Natural killer cell (primary cell): ENCODE results near the gene SPDYE3. TPM values are rescaled to one million over a fixed set of nuclear protein-coding genes. Genes with fewer than 3 reads are reported as not detected.
"Not testable (repeated sequence)": the region's sequence is repeated elsewhere in the genome, so short reads cannot be mapped to it uniquely, and the experiment has no call there.

Experiments
- ATAC-seq, 3 donors: fragments of 150-1000 bp in 2 of 3; fragments of 200-7000 bp in 1 of 3; cut with Tn5 transposase; 1 replicate in 1 of 3; 2 replicates in 2 of 3; pipeline ENCODE4 v1.10.0; 2021; ENCODE audit warnings: mild to moderate bottlenecking in 2 of 3, moderate library complexity in 2 of 3
- DNase-seq, 2 donors: peaks; one replicate each; pipeline versions ENCODE4 v3.0.0 to v3.0.0-alpha.2; 2013 to 2021; ENCODE audit warnings: mixed read lengths in 1 of 2
- H3K27ac ChIP-seq: one replicate; pipeline ENCODE4 v1.5.1; 2013; ENCODE audit warnings: mild to moderate bottlenecking, low read length
- H3K27me3 ChIP-seq: one replicate; pipeline ENCODE4 v1.6.1; 2013; ENCODE audit warnings: low read length; ENCODE audit not compliant: control insufficient read depth, insufficient read depth
- H3K36me3 ChIP-seq: one replicate; pipeline ENCODE4 v1.6.1; 2013; ENCODE audit warnings: low read length; ENCODE audit not compliant: control insufficient read depth, insufficient read depth
- H3K4me1 ChIP-seq: one replicate; pipeline ENCODE4 v1.6.1; 2013; ENCODE audit warnings: low read length; ENCODE audit not compliant: control insufficient read depth, insufficient read depth
- H3K4me3 ChIP-seq: one replicate; pipeline ENCODE4 v1.5.1; 2013; ENCODE audit warnings: low read length
- H3K9me3 ChIP-seq: one replicate; pipeline ENCODE4 v1.6.1; 2013; ENCODE audit warnings: low read length; ENCODE audit not compliant: control insufficient read depth, insufficient read depth
- H3K27ac Mint-ChIP-seq, 2 donors: one replicate each; pipeline ENCODE4 v1.8.0; 2022; ENCODE audit warnings: mild to moderate bottlenecking in 2 of 2, mixed read lengths in 2 of 2, moderate library complexity in 1 of 2
- H3K27me3 Mint-ChIP-seq, 2 donors: one replicate each; pipeline ENCODE4 v1.8.0; 2022; ENCODE audit warnings: low read depth in 2 of 2, mixed read lengths in 2 of 2
- H3K36me3 Mint-ChIP-seq: one replicate; pipeline ENCODE4 v1.8.0; 2022; ENCODE audit warnings: mixed read lengths
- H3K4me1 Mint-ChIP-seq, 2 donors: one replicate each; pipeline ENCODE4 v1.8.0; 2022; ENCODE audit warnings: mixed read lengths in 2 of 2
- H3K4me3 Mint-ChIP-seq: one replicate; pipeline ENCODE4 v1.8.0; 2022; ENCODE audit warnings: mild to moderate bottlenecking, moderate library complexity, mixed read lengths
- H3K9me3 Mint-ChIP-seq, 2 donors: one replicate each; pipeline ENCODE4 v1.8.0; 2022; ENCODE audit warnings: mixed read lengths in 2 of 2
- WGBS: methylation state at CpG from one replicate; pipeline ENCODE4 v1.1.7; 2013; ENCODE audit warnings: missing lambda C conversion rate; ENCODE audit not compliant: insufficient coverage; 5-methylcytosine and 5-hydroxymethylcytosine counted together
- intact Hi-C: fragments of 100-400 bp; cut with micrococcal nuclease; formaldehyde crosslinking; loops from one replicate; pipeline ENCODE4 v1.14.2; 2022
- total RNA-seq, 4 donors: library from RNA; stranded (reverse); fragments of 120-200 nt in 1 of 4; gene quantifications; one replicate each; pipeline versions ENCODE4 v1.2.3 to v1.2.4, GENCODE V29; 2013 to 2022

Gene SPDYE3
- total RNA-seq, 3 donors from 2014 or later (not counting 1 experiment from before 2014, with no cell fraction given) = not detected

DNA sequence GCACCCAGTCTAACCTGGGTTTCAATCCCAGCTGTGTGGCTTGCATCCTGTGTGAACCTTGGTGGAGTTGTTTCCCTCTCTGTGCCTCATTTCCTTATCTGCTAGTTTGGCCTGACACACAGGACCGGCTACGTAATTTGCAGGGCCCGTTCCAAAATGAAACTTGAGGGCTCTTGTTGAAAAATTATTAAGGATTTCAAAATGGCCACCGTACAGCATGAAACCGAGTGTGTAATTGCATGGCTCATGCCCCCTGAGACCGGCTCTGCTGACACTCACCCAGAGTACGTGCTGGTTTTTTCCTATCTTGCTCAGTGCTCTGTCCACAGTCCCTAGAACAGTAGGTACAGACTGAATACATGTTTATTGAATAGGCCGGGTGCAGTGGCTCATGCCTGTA lies 24.4 kb upstream of the SPDYE3 start:
- H3K27ac ChIP-seq, H3K4me3 Mint-ChIP-seq, H3K4me1 Mint-ChIP-seq, DNase-seq, H3K27ac Mint-ChIP-seq, H3K9me3 ChIP-seq, ATAC-seq, H3K27me3 Mint-ChIP-seq, intact Hi-C loops, H3K36me3 ChIP-seq, H3K36me3 Mint-ChIP-seq, H3K27me3 ChIP-seq, H3K9me3 Mint-ChIP-seq, H3K4me3 ChIP-seq, H3K4me1 ChIP-seq: not testable (repeated sequence)
- 93% methylated on average over 8 of the region's 8 CpGs for WGBS

DNA sequence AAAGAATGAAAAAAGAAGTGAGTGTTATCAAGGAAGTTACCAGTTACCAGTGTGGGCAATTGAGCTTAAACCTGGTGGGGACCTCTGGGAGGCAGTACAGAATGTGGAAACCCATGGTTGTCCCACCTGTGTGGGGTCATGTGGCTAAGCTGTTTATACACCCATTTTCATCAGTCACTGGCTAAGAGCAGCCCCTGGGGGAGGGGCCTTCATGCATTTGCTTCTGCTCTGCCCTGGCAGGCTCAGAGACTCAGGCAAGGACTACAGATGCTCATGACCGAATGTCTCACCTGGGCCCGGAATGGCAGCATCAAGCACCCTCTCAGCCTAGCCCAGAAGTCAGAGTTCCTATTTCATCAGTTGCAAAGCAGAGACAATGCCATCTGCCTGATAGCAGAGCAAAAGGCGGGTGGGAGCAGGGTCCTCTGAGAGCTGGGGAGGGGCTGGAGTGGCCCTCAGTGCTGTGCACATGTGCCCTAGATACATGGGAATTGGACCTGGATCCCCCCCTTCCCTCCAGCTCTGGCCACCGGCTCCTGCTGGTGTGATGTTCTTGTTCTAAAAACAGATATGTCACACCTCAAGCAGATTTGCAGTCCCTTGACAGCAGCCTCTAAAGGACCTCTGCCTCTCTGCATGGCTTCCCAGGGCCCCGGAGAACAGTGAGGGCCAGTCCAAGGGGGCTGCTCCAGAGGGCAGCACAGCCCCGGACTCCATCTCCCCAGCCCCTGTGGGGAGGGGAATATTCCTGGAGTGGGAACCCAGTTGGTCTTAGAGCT lies 20.1 kb upstream of the SPDYE3 start:
- H3K27ac Mint-ChIP-seq, H3K4me1 Mint-ChIP-seq, H3K27ac ChIP-seq, H3K36me3 Mint-ChIP-seq, H3K4me3 Mint-ChIP-seq, intact Hi-C loops, H3K9me3 Mint-ChIP-seq, H3K4me3 ChIP-seq, DNase-seq, H3K27me3 Mint-ChIP-seq, H3K9me3 ChIP-seq, H3K36me3 ChIP-seq, H3K27me3 ChIP-seq, H3K4me1 ChIP-seq, ATAC-seq: not testable (repeated sequence)
- WGBS = 100% methylated on average over 6 of the region's 6 CpGs

DNA sequence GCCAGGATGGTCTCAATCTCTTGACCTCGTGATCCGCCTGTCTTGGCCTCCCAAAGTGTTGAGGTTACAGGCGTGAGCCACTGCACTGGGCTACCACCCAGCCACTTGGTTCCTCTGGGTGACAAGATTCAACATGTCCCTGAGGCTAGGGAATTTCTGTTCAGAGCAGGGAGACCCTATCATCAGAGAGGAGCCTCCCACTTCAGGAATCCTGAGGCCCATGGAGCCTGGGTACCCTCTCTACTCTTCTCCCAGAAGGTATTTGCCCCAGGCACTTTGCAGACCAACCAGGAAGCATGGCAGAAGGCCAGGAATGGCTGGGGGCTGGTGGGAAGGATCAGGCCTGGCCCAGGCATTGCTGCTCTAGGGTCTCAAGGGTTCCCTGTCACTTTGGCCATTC lies 19.2 kb upstream of the SPDYE3 start:
- intact Hi-C loops, ATAC-seq: not testable (repeated sequence)

DNA sequence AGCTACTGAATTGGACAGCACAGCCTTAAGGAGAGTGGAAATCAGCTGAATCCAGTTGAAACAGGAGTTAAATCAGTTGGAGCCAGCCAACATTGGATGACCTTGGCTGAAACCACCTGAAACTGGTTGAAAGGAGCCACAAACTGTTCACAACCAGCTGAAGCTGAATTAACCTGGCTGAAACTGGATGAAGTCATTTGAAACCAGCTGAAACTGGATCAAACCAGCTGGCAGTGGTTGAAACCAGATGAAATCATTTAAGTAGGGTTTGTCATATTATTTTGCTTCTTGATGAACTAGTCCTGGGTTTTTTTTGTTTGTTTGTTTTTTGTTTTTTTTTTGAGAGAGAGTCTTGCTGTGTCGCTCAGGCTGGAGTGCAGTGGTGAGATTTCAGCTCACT lies 15.3 kb upstream of the SPDYE3 start:
- not testable (repeated sequence) for H3K27me3 Mint-ChIP-seq, H3K36me3 Mint-ChIP-seq

More for the DNA sequence above, 19.2 kb upstream of the SPDYE3 start:
- not testable (repeated sequence) for H3K27ac ChIP-seq, H3K36me3 ChIP-seq, H3K9me3 ChIP-seq, H3K27me3 Mint-ChIP-seq, DNase-seq, H3K27ac Mint-ChIP-seq, H3K4me1 Mint-ChIP-seq, H3K27me3 ChIP-seq, H3K4me1 ChIP-seq, H3K4me3 ChIP-seq, H3K36me3 Mint-ChIP-seq, H3K4me3 Mint-ChIP-seq, H3K9me3 Mint-ChIP-seq
- 92% methylated on average over 3 of the region's 3 CpGs for WGBS

DNA sequence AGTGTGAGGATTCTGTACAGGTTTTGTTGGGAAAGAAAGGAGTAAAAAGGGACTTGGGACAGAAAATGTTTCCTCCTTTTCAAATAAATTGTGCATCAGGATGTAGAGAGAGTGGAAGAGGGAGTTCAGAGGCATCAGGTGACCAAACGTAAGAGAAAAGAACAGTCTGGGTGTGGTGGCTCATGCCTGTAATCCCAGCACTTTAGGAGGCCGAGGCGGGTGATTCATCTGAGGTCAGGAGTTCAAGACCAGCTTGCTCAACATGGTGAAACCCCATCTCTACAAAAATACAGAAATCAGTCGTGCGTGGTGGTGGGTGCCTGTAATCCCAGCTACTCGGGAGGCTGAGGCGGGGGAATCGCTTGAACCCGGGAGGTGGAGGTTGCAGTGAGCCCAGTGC lies 12.2 kb upstream of the SPDYE3 start:
- H3K27me3 ChIP-seq, H3K36me3 Mint-ChIP-seq, H3K9me3 Mint-ChIP-seq, H3K27ac Mint-ChIP-seq, H3K36me3 ChIP-seq, H3K4me1 Mint-ChIP-seq, H3K9me3 ChIP-seq, H3K4me1 ChIP-seq, DNase-seq, H3K4me3 ChIP-seq, intact Hi-C loops, H3K27me3 Mint-ChIP-seq, ATAC-seq, H3K4me3 Mint-ChIP-seq, H3K27ac ChIP-seq: not testable (repeated sequence)
- 98% methylated on average over 9 of the region's 9 CpGs for WGBS

More for the DNA sequence above, 15.3 kb upstream of the SPDYE3 start:
- H3K27me3 ChIP-seq, H3K9me3 ChIP-seq, H3K9me3 Mint-ChIP-seq, ATAC-seq, H3K27ac ChIP-seq, H3K27ac Mint-ChIP-seq, DNase-seq, H3K4me1 ChIP-seq, H3K4me1 Mint-ChIP-seq, H3K36me3 ChIP-seq, intact Hi-C loops, H3K4me3 ChIP-seq, H3K4me3 Mint-ChIP-seq: not testable (repeated sequence)
- 100% methylated on average over 1 of the region's 1 CpG for WGBS

DNA sequence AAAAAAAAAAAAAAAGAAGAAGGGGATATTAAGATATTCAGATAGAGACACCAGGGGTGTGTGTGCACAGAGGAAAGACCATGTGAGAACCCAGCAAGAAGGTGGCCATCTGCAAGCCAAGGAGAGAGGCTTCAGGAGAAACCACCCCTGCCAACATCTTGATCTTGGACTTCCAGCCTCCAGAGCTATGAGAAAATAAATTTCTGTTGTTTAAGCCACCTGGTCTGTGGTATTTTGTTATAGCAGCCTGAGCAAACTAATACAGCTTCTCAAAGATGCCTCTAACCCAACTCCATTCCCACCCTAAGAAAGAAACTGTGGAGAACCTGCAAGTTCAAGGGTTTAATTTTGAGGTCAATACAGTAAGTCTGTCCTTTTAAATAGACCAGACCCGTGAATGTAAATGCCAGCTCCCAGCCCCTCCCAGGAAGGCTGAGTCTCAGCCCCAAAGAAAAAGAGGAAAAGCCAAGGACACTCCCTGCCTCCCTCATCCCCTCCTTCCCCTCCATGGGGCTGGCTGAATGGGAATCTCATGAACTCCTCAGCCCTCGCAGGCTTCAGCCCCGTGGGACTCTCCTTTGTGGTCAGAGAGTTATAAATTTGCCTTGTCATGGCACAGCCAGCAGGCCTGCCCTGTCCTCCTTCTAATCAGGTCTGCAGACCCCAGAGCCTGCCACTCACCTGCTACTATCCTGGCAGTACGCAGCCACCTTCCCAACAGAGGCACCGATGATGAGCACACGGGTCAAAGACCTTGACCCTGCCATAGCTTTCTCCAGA lies 9.5 kb upstream of the SPDYE3 start:
- H3K4me1 Mint-ChIP-seq, H3K27ac ChIP-seq, H3K4me3 ChIP-seq, H3K36me3 ChIP-seq, H3K4me1 ChIP-seq, H3K27ac Mint-ChIP-seq, H3K27me3 ChIP-seq, H3K27me3 Mint-ChIP-seq, intact Hi-C loops, H3K4me3 Mint-ChIP-seq, H3K36me3 Mint-ChIP-seq, ATAC-seq, DNase-seq, H3K9me3 Mint-ChIP-seq, H3K9me3 ChIP-seq: not testable (repeated sequence)
- WGBS = 97% methylated on average over 3 of the region's 6 CpGs

DNA sequence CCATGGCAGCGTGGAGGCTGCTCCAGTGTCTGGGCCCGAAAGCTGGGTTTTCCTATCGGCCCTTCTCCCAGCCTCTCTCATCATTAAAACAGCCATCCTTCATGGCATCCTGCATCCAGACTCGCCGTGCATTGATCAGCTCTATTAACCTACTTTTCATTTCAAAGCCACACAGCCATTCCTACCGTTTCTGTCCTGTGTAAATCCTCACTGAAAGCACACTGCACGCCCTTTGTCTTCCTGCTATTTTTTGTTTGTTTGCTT lies 8.9 kb upstream of the SPDYE3 start:
- H3K4me1 ChIP-seq, ATAC-seq, H3K36me3 ChIP-seq, DNase-seq, H3K4me3 ChIP-seq, H3K4me1 Mint-ChIP-seq, H3K36me3 Mint-ChIP-seq, intact Hi-C loops, H3K27ac Mint-ChIP-seq, H3K4me3 Mint-ChIP-seq, H3K27ac ChIP-seq, H3K27me3 Mint-ChIP-seq, H3K27me3 ChIP-seq, H3K9me3 ChIP-seq, H3K9me3 Mint-ChIP-seq: not testable (repeated sequence)
- 96% methylated on average over 7 of the region's 7 CpGs for WGBS

DNA sequence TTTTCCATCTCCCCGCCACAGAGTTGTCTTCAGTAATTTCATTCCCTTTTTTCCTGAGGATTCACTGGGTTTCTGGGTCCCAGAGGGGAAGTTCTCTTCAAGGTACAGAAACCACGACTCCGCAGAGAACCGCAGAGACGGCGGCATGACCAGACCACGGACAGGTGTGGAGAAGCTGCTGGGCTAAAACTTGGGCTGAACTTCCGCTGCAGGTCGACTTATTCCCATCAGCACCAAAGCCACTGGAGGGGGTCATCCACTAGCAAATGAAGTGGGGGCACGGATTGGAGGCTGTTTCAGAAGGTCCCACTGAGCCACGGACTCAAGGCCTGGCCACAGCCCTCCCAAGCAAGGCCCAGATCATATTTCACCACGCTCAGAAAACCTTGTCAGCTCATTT lies 3.0 kb upstream of the SPDYE3 start:
- H3K27ac Mint-ChIP-seq, ATAC-seq, H3K4me1 ChIP-seq, H3K27me3 ChIP-seq, H3K9me3 Mint-ChIP-seq, H3K36me3 Mint-ChIP-seq, H3K4me1 Mint-ChIP-seq, intact Hi-C loops, H3K27me3 Mint-ChIP-seq, DNase-seq, H3K9me3 ChIP-seq, H3K4me3 ChIP-seq, H3K27ac ChIP-seq, H3K36me3 ChIP-seq, H3K4me3 Mint-ChIP-seq: not testable (repeated sequence)
- WGBS = 58% methylated on average over 8 of the region's 12 CpGs
